ENCODE measurements around the gene DUSP12.
"Not testable (repeated sequence)": the region's sequence is repeated elsewhere in the genome, so short reads cannot be mapped to it uniquely, and the experiment has no call there.

The DUSP12 gene, protein sequence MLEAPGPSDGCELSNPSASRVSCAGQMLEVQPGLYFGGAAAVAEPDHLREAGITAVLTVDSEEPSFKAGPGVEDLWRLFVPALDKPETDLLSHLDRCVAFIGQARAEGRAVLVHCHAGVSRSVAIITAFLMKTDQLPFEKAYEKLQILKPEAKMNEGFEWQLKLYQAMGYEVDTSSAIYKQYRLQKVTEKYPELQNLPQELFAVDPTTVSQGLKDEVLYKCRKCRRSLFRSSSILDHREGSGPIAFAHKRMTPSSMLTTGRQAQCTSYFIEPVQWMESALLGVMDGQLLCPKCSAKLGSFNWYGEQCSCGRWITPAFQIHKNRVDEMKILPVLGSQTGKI

DNA sequence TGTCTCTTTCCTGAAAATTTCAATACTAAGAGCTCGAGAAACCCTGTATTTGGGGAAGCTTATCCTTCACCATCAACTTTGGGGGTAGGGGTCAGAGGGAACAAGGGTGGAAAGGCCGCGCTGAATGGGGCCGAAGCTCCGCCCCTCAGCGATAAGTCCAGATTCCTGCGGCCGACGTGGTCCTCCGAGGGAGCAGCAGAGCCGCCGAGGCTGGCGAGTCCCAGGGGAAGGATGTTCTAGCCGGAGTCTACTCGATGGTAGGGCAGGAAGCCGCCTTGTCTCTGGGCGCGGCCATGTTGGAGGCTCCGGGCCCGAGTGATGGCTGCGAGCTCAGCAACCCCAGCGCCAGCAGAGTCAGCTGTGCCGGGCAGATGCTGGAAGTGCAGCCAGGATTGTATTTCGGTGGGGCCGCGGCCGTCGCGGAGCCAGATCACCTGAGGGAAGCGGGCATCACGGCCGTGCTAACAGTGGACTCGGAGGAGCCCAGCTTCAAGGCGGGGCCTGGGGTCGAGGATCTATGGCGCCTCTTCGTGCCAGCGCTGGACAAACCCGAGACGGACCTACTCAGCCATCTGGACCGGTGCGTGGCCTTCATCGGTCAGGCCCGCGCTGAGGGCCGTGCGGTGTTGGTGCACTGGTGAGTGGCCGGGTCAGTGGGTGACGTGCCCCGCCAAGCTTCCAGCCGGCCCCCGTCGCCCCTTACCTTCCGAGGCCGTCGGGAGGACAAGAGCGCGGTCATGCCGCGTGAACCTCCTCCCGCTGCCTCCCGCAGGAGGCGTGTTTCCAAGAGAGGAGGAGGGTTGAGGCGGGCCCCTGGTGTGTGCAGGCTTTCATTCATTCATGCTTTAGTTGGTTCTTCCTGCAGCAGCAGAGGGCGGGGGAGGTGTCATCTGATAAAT lies at the start of gene DUSP12:
TSS of gene DUSP12 (plus strand) at position 278 of the 899 bp plus-strand sequence. CDS start at position 294, 16 bp downstream.
- H3K4me3 ChIP-seq (ENCODE audit: low read depth, low read length), result peak within 1 kb of the TSS; percentile 94
- peak; percentile 89 for DNase-seq (ENCODE audit: low read depth)

DNA sequence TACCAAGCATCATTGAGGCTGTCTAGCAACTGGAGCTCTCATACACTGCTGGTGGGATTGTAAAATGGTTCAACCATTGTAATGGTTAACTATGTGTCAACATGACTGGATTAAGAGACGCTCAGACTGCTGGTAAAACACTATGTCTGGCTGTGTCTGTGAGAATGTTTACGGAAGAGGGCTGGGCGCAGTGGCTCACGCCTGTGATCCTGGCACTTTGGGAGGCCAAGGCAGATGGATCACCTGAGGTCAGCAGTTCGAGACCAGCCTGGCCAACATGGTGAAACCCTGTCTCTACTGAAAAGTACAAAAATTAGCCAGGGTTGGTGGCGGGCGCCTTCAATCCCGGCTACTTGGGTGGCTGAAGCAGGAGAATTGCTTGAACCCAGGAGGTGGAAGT lies 47.3 kb upstream of the DUSP12 start:
- no peak for DNase-seq (ENCODE audit: low read depth)
- H3K4me3 ChIP-seq (ENCODE audit: low read depth, low read length), result no peak overlapping the region

GRCh38 chr1:161705537-161705936 lies 44.0 kb upstream of the DUSP12 start:
- H3K4me3 ChIP-seq (ENCODE audit: low read depth, low read length), result no peak overlapping the region
- DNase-seq (ENCODE audit: low read depth), result no peak

DNA sequence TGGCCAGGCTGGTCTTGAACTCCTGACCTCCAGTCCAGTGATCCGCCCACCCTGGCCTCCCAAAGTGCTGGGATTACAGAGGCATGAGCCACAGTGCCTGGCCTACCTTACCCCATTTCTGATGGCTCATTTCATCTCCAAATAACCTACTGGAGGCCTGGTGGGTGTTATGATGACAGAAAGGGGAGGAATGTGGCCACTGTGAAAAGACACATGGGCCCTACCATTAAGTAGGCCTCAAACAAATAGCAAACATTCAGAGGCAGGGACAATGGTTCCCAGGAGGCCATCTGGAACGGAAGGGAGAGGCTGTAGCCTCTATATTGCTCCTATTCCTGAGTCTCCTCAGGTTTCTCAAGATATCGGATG lies 43.5 kb upstream of the DUSP12 start:
- DNase-seq (ENCODE audit: low read depth), result no peak
- H3K4me3 ChIP-seq (ENCODE audit: low read depth, low read length), result no peak overlapping the region

GRCh38 chr1:161706482-161707347 lies 42.9 kb upstream of the DUSP12 start, which contains the start of gene FCRLA:
TSS of gene FCRLA (plus strand) at chr1:161707229. CDS start at chr1:161707265, 36 bp downstream.
- peak; percentile 87 for DNase-seq (ENCODE audit: low read depth)
- no peak within 1 kb of the TSS for H3K4me3 ChIP-seq (ENCODE audit: low read depth, low read length)

GRCh38 chr1:161707503-161707902 lies 42.1 kb upstream of the DUSP12 start:
- no peak for DNase-seq (ENCODE audit: low read depth)
- H3K4me3 ChIP-seq (ENCODE audit: low read depth, low read length), result no peak overlapping the region

DNA sequence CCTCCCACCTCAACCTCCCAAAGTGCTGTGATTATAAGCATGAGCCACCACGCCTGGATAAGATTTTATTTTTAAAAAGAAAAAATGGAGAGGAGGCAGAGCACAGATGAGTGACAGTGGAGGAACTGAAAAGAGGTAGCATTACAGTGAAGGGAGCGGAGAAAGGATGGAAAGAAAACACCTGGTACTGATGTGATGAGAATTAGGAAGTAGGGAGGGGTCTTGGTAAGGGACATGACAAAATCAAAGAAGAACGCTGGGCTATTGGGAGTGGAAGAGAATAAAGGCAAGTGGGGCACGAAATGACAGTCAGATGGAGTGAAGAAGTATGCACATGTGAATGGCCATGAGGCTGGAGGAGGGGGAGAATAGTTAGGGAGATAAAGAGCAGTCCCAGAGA lies 40.2 kb upstream of the DUSP12 start:
- no peak overlapping the region for H3K4me3 ChIP-seq (ENCODE audit: low read depth, low read length)

DNA sequence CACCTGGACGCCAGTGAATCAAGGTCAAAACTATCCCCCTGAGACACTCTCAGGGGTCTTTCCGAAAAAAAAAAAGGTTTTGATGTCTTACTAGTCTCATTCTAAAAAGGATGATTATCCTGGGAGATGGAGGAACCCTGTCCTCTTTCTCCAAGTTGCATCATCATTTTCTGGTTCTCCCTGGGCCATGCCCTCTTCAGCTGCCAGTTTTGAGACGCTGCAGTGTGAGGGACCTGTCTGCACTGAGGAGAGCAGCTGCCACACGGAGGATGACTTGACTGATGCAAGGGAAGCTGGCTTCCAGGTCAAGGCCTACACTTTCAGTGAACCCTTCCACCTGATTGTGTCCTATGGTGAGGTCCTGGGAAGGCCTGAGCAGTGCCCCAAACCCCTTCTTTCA lies 39.0 kb upstream of the DUSP12 start:
- H3K4me3 ChIP-seq (ENCODE audit: low read depth, low read length), result no peak overlapping the region
- no peak for DNase-seq (ENCODE audit: low read depth)

More for the DNA sequence above, 40.2 kb upstream of the DUSP12 start:
- DNase-seq (ENCODE audit: low read depth), result no peak

- no peak for DNase-seq (ENCODE audit: low read depth)
- H3K4me3 ChIP-seq (ENCODE audit: low read depth, low read length), result no peak overlapping the region
Measured at GRCh38 chr1:161718559-161719324, 30.8 kb upstream of the DUSP12 start.

- H3K4me3 ChIP-seq (ENCODE audit: low read depth, low read length), result no peak overlapping the region
- no peak for DNase-seq (ENCODE audit: low read depth)
Measured at GRCh38 chr1:161719325-161719611, 30.3 kb upstream of the DUSP12 start.

GRCh38 chr1:161720422-161720821 lies 29.2 kb upstream of the DUSP12 start:
- DNase-seq (ENCODE audit: low read depth), result no peak
- H3K4me3 ChIP-seq (ENCODE audit: low read depth, low read length), result no peak overlapping the region

GRCh38 chr1:161720956-161721737 lies 28.4 kb upstream of the DUSP12 start, which contains the start of gene FCRLB:
TSS of gene FCRLB (plus strand) at chr1:161721544. CDS start at chr1:161722673, 1,129 bp downstream.
- H3K4me3 ChIP-seq (ENCODE audit: low read depth, low read length), result no peak within 1 kb of the TSS

DNA sequence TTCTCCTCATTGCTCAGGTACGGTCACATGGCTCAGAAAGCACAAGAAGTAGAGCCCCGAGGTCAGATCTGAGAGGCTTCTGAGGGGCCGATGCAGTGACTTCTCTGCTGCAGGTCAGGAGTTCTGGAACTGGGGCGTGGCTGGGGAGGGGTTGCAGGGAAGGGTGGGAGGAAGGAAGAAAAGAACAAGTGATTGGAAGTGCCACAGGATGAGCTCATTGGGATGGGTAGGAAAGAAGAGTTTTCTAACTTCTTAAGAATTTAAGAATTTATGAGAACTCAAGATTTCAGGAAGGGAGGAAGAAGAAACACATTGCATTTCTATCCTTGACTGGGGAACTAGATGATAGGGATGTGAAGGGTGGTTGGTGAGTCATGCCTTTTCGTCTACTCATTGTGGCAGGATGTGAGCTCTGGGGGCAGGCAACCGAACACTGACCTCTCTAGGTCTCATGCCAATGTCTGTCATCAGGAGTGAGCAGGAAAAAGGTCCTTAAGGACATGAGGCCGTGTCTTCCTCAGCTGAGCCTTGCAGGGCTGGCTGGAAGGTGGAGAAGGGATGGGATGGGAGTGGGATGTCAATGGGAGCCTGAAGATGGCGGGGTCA lies 27.7 kb upstream of the DUSP12 start:
- H3K4me3 ChIP-seq (ENCODE audit: low read depth, low read length), result no peak overlapping the region
- DNase-seq (ENCODE audit: low read depth), result peak; percentile 67

More at GRCh38 chr1:161720956-161721737, 28.4 kb upstream of the DUSP12 start, which contains the start of gene FCRLB:
- DNase-seq (ENCODE audit: low read depth), result no peak

- no peak for DNase-seq (ENCODE audit: low read depth)
- no peak overlapping the region for H3K4me3 ChIP-seq (ENCODE audit: low read depth, low read length)
Measured at GRCh38 chr1:161722406-161722805, 27.2 kb upstream of the DUSP12 start.

DNA sequence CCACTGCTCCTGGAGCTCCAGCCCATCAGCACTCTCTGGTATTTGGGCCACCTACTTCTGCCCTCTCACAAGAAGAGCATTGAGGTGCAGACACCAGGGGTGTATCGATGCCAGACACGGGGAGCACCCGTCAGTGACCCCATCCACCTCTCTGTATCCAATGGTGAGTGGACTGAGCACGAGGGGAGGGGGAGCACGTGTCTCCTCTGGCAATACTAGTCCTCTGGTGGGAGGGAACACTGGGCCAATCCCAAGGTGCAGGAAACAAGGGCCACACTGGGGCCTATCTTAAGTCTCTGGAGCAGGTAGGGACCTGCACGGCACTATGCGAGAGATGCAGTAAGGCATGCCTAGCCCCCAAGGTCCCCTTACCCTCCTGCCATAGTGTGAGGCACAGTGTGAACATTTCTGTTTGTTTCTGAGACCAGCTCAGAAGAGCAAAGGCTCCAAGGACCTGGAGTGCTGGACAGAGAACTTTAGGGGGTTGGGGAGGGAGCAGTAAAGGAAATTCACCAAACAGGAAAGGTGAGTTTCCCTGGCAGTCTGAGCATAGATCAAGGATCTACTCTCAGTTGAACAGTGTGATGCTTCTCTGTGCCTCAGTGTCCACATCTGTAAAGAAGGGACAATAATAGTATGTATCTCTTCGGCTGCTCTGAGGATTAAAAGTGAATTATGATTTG lies 26.0 kb upstream of the DUSP12 start:
- no peak for DNase-seq (ENCODE audit: low read depth)
- no peak overlapping the region for H3K4me3 ChIP-seq (ENCODE audit: low read depth, low read length)

DNA sequence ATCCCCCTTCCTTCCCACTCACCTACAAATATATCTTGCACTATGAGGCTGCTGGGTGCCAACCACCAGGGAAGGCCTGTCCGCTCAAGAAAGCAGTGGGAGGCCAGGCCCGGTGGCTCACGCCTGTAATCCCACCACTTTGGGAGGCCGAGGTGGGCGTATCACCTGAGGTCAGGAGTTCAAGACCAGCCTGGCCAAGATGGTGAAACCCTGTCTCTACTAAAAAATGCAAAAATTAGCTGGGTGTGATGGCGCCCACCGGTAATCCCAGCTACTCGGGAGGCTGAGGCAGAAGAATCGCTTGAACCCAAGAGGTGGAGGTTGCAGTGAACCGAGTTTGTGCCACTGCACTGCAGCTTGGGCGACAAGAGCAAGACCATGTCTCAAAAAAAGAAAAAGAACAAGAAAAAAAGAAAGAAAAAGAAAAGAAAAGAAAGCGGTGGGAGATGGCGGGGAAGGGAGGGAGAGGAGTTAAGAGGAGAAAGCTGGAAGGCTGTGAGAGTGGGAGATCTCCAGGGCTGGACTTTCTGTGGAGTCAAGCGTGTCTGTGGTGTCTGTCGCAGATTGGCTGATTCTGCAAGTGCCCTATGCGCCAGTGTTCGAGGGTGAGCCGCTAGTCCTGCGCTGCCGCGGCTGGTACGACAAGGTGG lies 24.2 kb upstream of the DUSP12 start:
- H3K4me3 ChIP-seq (ENCODE audit: low read depth, low read length), result peak overlapping the region; percentile 72
- DNase-seq (ENCODE audit: low read depth), result not testable (repeated sequence)
